ENCODE measurements around the gene STAT2. TPM values are rescaled to one million over a fixed set of nuclear protein-coding genes. Genes with fewer than 3 reads are reported as not detected.

The STAT2 gene
- total RNA-seq, 1 experiment from 2014 or later, result 50.4 TPM

DNA sequence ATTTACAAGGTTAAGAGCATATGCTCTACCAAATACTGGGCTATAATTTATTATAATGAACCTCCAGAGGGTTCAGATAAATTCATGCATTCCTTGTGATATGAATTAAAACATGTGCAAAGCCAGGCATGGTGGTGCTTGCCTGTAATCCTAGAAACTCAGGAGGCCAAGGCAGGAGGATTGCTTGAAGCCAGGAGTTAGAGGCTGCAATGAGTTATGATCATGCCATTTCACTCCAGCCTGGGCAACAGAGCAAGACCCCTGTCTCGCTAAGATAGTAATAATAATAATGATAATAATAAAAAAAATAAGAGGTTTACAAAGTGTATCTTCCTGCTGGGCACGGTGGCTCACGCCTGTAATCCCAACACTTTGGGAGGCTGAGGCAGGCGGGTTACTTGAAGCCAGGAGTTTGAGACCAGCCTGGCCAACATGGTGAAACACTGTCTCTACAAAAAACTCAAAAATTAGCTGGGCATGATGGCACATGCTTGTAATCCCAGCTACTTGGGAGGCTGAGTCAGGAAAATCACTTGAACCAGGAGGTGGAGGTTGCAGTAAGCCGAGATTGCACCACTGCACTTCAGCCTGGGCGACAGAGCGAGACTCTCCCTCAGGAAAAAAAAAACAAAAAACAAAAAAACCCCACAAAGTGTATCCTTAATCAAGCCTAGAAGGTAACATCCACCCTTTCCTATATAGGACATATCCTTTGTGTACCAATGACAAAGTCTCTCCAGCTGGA is 52.5 kb downstream of the STAT2 start:
- H3K27me3 ChIP-seq (ENCODE audit: control insufficient read depth, insufficient read depth, low read length), result no peaks in the 10 kb centered on the region
- peaks cover 5% of the 10 kb centered on the region; the same call in 1 of the 2 replicates for H3K36me3 ChIP-seq (ENCODE audit: control insufficient read depth, insufficient read depth, low read length)
- H3K9me3 ChIP-seq (ENCODE audit: control insufficient read depth, insufficient read depth, low read depth, low read length), result no peaks in the 10 kb centered on the region
- no peak overlapping the region for H3K4me3 ChIP-seq (ENCODE audit: low read depth in 2 of 2, low read length in 2 of 2)
- ChIA-PET POLR2A (interaction anchor here (0.7 kb wide), 1 partner anchor 184 kb away, joined by 4 read pairs; no protein-coding TSS in a partner anchor), CTCF (interaction anchor here (0.7 kb wide), 1 partner anchor 118 kb away, joined by 4 read pairs; no protein-coding TSS in a partner anchor)
- no TSS peak for BruUV-seq (replicated peaks)
- no peak overlapping the region for H3K27ac ChIP-seq (ENCODE audit: low read length)
- intact Hi-C loops (cut with micrococcal nuclease; ENCODE audit: unreplicated experiment) (no loop called here), in situ Hi-C loops (cut with HindIII; ENCODE audit: low pct_unique_long_range_greater_than_20kb, low sequenced_read_pairs) (no loop called here)
- DNase-seq (ENCODE audit: low read depth, low spot score), result no peak
- TF ChIP-seq TCF7L2 (IDR thresholded peaks at IDR 0.05; ENCODE audit: low read depth, low read length), result no peak
- no peak for ATAC-seq
- H3K4me1 ChIP-seq (ENCODE audit: control insufficient read depth, insufficient read depth, low read length), result no peaks in the 10 kb centered on the region

GRCh38 chr12:56304872-56305590 is 54.9 kb downstream of the STAT2 start:
- intact Hi-C loops (cut with micrococcal nuclease; ENCODE audit: unreplicated experiment), result no loop called here
- Histone ChIP-seq H3K4me1 (ENCODE audit: control insufficient read depth, insufficient read depth, low read length) (peaks cover 7% of the 10 kb centered on the region), H3K27ac (ENCODE audit: low read length) (no peak overlapping the region), H3K27me3 (ENCODE audit: control insufficient read depth, insufficient read depth, low read length) (no peaks in the 10 kb centered on the region), H3K9me3 (ENCODE audit: control insufficient read depth, insufficient read depth, low read depth, low read length) (no peaks in the 10 kb centered on the region), H3K4me3 (ENCODE audit: low read depth in 2 of 2, low read length in 2 of 2) (no peak overlapping the region), H3K36me3 (ENCODE audit: control insufficient read depth, insufficient read depth, low read length) (no peaks in the 10 kb centered on the region; the same call in 1 of the 2 replicates)
- in situ Hi-C loops (cut with HindIII; ENCODE audit: low pct_unique_long_range_greater_than_20kb, low sequenced_read_pairs), result no loop called here
- ChIA-PET POLR2A (no interaction called here), CTCF (no interaction called here)
- no TSS peak for BruUV-seq (replicated peaks)
- DNase-seq (ENCODE audit: low read depth, low spot score) (no peak), ATAC-seq (no peak)
- TF ChIP-seq, protein P1, sequence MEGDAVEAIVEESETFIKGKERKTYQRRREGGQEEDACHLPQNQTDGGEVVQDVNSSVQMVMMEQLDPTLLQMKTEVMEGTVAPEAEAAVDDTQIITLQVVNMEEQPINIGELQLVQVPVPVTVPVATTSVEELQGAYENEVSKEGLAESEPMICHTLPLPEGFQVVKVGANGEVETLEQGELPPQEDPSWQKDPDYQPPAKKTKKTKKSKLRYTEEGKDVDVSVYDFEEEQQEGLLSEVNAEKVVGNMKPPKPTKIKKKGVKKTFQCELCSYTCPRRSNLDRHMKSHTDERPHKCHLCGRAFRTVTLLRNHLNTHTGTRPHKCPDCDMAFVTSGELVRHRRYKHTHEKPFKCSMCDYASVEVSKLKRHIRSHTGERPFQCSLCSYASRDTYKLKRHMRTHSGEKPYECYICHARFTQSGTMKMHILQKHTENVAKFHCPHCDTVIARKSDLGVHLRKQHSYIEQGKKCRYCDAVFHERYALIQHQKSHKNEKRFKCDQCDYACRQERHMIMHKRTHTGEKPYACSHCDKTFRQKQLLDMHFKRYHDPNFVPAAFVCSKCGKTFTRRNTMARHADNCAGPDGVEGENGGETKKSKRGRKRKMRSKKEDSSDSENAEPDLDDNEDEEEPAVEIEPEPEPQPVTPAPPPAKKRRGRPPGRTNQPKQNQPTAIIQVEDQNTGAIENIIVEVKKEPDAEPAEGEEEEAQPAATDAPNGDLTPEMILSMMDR (IDR thresholded peaks at IDR 0.05), result no peak
- TF ChIP-seq REST (IDR thresholded peaks at IDR 0.05; ENCODE audit: insufficient read depth in 1 of 2, low read depth in 2 of 2, low read length in 1 of 2), result no peak
- no peak for TF ChIP-seq POLR2AphosphoS5 (IDR thresholded peaks at IDR 0.05; ENCODE audit: low read depth, low read length)
- TF ChIP-seq TCF7L2 (IDR thresholded peaks at IDR 0.05; ENCODE audit: low read depth, low read length), result no peak
- no peak for TF ChIP-seq SIN3A (IDR thresholded peaks at IDR 0.05; ENCODE audit: borderline replicate concordance, insufficient read depth, low read depth, low read length)
